ENCODE measurements around the gene LMOD1. TPM values are rescaled to one million over a fixed set of nuclear protein-coding genes. Genes with fewer than 3 reads are reported as not detected.
"Not testable (repeated sequence)": the region's sequence is repeated elsewhere in the genome, so short reads cannot be mapped to it uniquely, and the experiment has no call there.

LMOD1 gene
- total RNA-seq, 2 donors from 2014 or later, result not detected

- Mint-ChIP-seq H3K4me3 (no peak overlapping the region), H3K4me1 (ENCODE audit: low read depth in 2 of 2) (no peaks in the 10 kb centered on the region), H3K27me3 (no peaks in the 10 kb centered on the region), H3K27ac (no peak overlapping the region), H3K9me3 (no peaks in the 10 kb centered on the region), H3K36me3 (peaks cover 21% of the 10 kb centered on the region)
- ATAC-seq, result no peak
- no peak for DNase-seq (ENCODE audit: low spot score)
These were observed 70.1 kb downstream of the LMOD1 start for GRCh38 chr1:201876148-201876818.

- ATAC-seq (no peak), DNase-seq (ENCODE audit: low spot score) (no peak)
- Mint-ChIP-seq H3K36me3 (peaks cover 27% of the 10 kb centered on the region), H3K4me3 (no peak overlapping the region), H3K9me3 (no peaks in the 10 kb centered on the region), H3K27me3 (no peaks in the 10 kb centered on the region), H3K27ac (no peak overlapping the region), H3K4me1 (ENCODE audit: low read depth in 2 of 2) (no peaks in the 10 kb centered on the region)
These were observed 71.7 kb downstream of the LMOD1 start for GRCh38 chr1:201874672-201875071.

GRCh38 chr1:201870397-201870796 is 76.0 kb downstream of the LMOD1 start:
- peaks cover 29% of the 10 kb centered on the region for H3K36me3 Mint-ChIP-seq
- no peak overlapping the region for H3K4me3 Mint-ChIP-seq
- DNase-seq (ENCODE audit: low spot score) (no peak), ATAC-seq (no peak)
- H3K4me1 Mint-ChIP-seq (ENCODE audit: low read depth in 2 of 2), result no peaks in the 10 kb centered on the region
- H3K27ac Mint-ChIP-seq, result no peak overlapping the region
- H3K27me3 Mint-ChIP-seq, result no peaks in the 10 kb centered on the region
- H3K9me3 Mint-ChIP-seq, result no peaks in the 10 kb centered on the region

- Mint-ChIP-seq H3K27me3 (no peaks in the 10 kb centered on the region), H3K27ac (no peak overlapping the region), H3K4me3 (no peak overlapping the region), H3K9me3 (no peaks in the 10 kb centered on the region), H3K4me1 (ENCODE audit: low read depth in 2 of 2) (no peaks in the 10 kb centered on the region), H3K36me3 (peaks cover 26% of the 10 kb centered on the region)
- DNase-seq (ENCODE audit: low spot score) (no peak), ATAC-seq (no peak)
These were observed 84.9 kb downstream of the LMOD1 start for GRCh38 chr1:201861448-201861847.

- no peak for DNase-seq (ENCODE audit: low spot score)
- Mint-ChIP-seq H3K4me1 (ENCODE audit: low read depth in 2 of 2) (no peaks in the 10 kb centered on the region), H3K27me3 (no peaks in the 10 kb centered on the region), H3K36me3 (peaks cover 41% of the 10 kb centered on the region), H3K4me3 (no peak overlapping the region), H3K9me3 (no peaks in the 10 kb centered on the region), H3K27ac (no peak overlapping the region)
- ATAC-seq, result no peak
These were observed 86.9 kb downstream of the LMOD1 start for GRCh38 chr1:201859424-201859823.

- ATAC-seq; H3K9me3 Mint-ChIP-seq; H3K4me3 Mint-ChIP-seq; H3K27me3 Mint-ChIP-seq; H3K4me1 Mint-ChIP-seq (ENCODE audit: low read depth in 2 of 2); DNase-seq (ENCODE audit: low spot score): not testable (repeated sequence)
- Mint-ChIP-seq H3K27ac (peak overlapping the region in 1 of 2 donors; percentile 23), H3K36me3 (peaks cover 40% of the 10 kb centered on the region)
These were observed 89.6 kb downstream of the LMOD1 start for GRCh38 chr1:201856722-201857121.

GRCh38 chr1:201851949-201852348 is 94.4 kb downstream of the LMOD1 start:
- H3K27ac Mint-ChIP-seq, result no peak overlapping the region
- peaks cover 6 to 8% of the 10 kb centered on the region in 2 donors for H3K4me1 Mint-ChIP-seq (ENCODE audit: low read depth in 2 of 2)
- H3K4me3 Mint-ChIP-seq, result no peak overlapping the region
- no peaks in the 10 kb centered on the region for H3K9me3 Mint-ChIP-seq
- DNase-seq (ENCODE audit: low spot score) (no peak), ATAC-seq (no peak)
- no peaks in the 10 kb centered on the region for H3K27me3 Mint-ChIP-seq
- peaks cover 34% of the 10 kb centered on the region for H3K36me3 Mint-ChIP-seq

GRCh38 chr1:201850053-201850397 is 96.3 kb downstream of the LMOD1 start:
- H3K36me3 Mint-ChIP-seq, result peaks cover 21% of the 10 kb centered on the region
- no peak overlapping the region for H3K4me3 Mint-ChIP-seq
- no peak overlapping the region for H3K27ac Mint-ChIP-seq
- peaks cover 13% of the 10 kb centered on the region in 2 donors for H3K4me1 Mint-ChIP-seq (ENCODE audit: low read depth in 2 of 2)
- no peaks in the 10 kb centered on the region for H3K9me3 Mint-ChIP-seq
- H3K27me3 Mint-ChIP-seq, result no peaks in the 10 kb centered on the region
- ATAC-seq, result no peak
- no peak for DNase-seq (ENCODE audit: low spot score)

- DNase-seq (ENCODE audit: low spot score) (no peak), ATAC-seq (no peak)
- Mint-ChIP-seq H3K4me1 (ENCODE audit: low read depth in 2 of 2) (peaks cover 13% of the 10 kb centered on the region in 2 donors), H3K9me3 (no peaks in the 10 kb centered on the region), H3K27ac (no peak overlapping the region), H3K36me3 (peaks cover 17% of the 10 kb centered on the region), H3K27me3 (no peaks in the 10 kb centered on the region), H3K4me3 (no peak overlapping the region)
These were observed 96.8 kb downstream of the LMOD1 start for GRCh38 chr1:201849372-201850052.

- Mint-ChIP-seq H3K27me3 (no peaks in the 10 kb centered on the region), H3K4me1 (ENCODE audit: low read depth in 2 of 2) (peaks cover 13% of the 10 kb centered on the region in 2 donors), H3K36me3 (peaks cover 17% of the 10 kb centered on the region), H3K4me3 (no peak overlapping the region), H3K9me3 (no peaks in the 10 kb centered on the region), H3K27ac (no peak overlapping the region)
- no peak for ATAC-seq
- DNase-seq (ENCODE audit: low spot score), result no peak
These were observed 98.1 kb downstream of the LMOD1 start for GRCh38 chr1:201848230-201848629.

GRCh38 chr1:201847150-201847549 is 99.2 kb downstream of the LMOD1 start:
- DNase-seq (ENCODE audit: low spot score) (no peak), ATAC-seq (no peak)
- H3K4me3 Mint-ChIP-seq, result no peak overlapping the region
- H3K4me1 Mint-ChIP-seq (ENCODE audit: low read depth in 2 of 2), result peaks cover 14 to 19% of the 10 kb centered on the region in 2 donors
- H3K36me3 Mint-ChIP-seq, result peaks cover 15% of the 10 kb centered on the region
- H3K27me3 Mint-ChIP-seq, result no peaks in the 10 kb centered on the region
- H3K27ac Mint-ChIP-seq, result peak overlapping the region in 1 of 2 donors; percentile 35
- no peaks in the 10 kb centered on the region for H3K9me3 Mint-ChIP-seq

Other genes starting within 250 kb of the LMOD1 start
- 10 to 100 TPM; 61.4 to 91.0 TPM for gene IPO9, start 117.4 kb downstream of the LMOD1 start, total RNA-seq
- gene SHISA4, start 57.6 kb downstream of the LMOD1 start, total RNA-seq, result 1 to 10 TPM; 2.5 TPM
- 10 to 100 TPM; 81.5 to 89.5 TPM for gene TIMM17A, start 9.0 kb upstream of the LMOD1 start, total RNA-seq
- 10 to 100 TPM; 50.1 to 54.3 TPM for gene RNPEP, start 36.1 kb upstream of the LMOD1 start, total RNA-seq
- gene ELF3, start 64.0 kb upstream of the LMOD1 start, total RNA-seq, result under 1 TPM; 0.84 to 0.98 TPM
- not detected for gene GPR37L1, start 176.4 kb upstream of the LMOD1 start, total RNA-seq
- 10 to 100 TPM; 68.0 to 80.0 TPM for gene ARL8A, start 198.2 kb upstream of the LMOD1 start, total RNA-seq
- gene PTPN7, start 214.1 kb upstream of the LMOD1 start, total RNA-seq, result 100 to 1,000 TPM; 227 to 312 TPM
- 1 to 10 TPM; 5.8 to 5.9 TPM for gene LGR6, start 247.3 kb upstream of the LMOD1 start, total RNA-seq